Measurements from ENCODE around the gene TINAGL1. TPM values are rescaled to one million over a fixed set of nuclear protein-coding genes. Genes with fewer than 3 reads are reported as not detected.
A peak's percentile ranks its signal among the peaks of the same experiment; 100 is the strongest.

The TINAGL1 gene
- total RNA-seq, 1 experiment from 2014 or later: 57.9 TPM

DNA sequence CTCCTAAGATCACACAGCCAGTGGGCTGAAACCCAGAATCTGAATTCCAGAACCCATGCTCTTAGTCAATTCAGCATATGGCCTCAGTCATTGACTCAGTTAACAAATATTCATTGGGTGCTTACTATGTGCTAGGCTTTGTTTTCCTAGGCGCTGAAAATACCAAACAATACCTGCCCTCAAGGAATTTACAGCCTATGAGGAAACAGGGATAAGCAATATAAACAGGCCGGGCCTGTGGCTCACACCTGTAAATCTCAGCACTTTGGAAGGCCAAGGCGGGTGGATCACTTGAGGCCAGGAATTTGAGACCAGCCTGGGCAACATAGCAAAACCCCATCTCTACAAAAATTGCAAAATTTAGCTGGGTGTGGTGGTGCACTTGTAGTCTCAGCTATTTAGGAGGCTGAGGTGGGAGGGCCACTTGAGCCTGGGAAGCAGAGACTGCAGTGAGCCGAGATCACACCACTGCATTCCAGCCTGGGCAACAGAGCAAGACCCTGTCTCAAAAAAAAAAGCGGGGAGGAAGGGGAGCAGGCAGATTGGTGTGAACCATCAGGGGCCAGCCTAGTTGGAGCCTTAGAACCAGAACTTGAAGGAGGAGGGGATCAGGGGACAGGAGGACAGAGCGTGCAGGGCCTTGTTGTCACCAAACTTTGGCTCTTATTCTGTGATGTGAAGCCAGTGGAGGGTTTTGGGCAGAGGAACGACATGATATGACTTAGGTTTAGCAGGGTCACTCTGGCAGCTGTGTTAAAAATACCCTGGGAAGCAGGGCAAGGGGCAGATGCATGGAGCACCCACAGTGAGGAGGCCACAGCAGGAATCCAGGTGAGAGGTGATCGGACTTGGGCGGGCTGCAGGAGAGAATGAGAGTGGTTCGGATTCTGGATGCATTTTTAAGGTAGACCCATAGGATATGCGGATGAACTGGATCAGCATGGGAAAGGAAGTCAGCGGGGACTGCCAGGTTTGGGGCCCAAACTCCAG is 5.8 kb downstream of the TINAGL1 start (continued):
- TF ChIP-seq, protein P1, sequence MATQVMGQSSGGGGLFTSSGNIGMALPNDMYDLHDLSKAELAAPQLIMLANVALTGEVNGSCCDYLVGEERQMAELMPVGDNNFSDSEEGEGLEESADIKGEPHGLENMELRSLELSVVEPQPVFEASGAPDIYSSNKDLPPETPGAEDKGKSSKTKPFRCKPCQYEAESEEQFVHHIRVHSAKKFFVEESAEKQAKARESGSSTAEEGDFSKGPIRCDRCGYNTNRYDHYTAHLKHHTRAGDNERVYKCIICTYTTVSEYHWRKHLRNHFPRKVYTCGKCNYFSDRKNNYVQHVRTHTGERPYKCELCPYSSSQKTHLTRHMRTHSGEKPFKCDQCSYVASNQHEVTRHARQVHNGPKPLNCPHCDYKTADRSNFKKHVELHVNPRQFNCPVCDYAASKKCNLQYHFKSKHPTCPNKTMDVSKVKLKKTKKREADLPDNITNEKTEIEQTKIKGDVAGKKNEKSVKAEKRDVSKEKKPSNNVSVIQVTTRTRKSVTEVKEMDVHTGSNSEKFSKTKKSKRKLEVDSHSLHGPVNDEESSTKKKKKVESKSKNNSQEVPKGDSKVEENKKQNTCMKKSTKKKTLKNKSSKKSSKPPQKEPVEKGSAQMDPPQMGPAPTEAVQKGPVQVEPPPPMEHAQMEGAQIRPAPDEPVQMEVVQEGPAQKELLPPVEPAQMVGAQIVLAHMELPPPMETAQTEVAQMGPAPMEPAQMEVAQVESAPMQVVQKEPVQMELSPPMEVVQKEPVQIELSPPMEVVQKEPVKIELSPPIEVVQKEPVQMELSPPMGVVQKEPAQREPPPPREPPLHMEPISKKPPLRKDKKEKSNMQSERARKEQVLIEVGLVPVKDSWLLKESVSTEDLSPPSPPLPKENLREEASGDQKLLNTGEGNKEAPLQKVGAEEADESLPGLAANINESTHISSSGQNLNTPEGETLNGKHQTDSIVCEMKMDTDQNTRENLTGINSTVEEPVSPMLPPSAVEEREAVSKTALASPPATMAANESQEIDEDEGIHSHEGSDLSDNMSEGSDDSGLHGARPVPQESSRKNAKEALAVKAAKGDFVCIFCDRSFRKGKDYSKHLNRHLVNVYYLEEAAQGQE (IDR thresholded peaks at IDR 0.05; ENCODE audit: low read depth): no peak
- TF ChIP-seq FOSL1 (IDR thresholded peaks at IDR 0.05; ENCODE audit: low read depth) (no peak), RAD21 (IDR thresholded peaks at IDR 0.05; ENCODE audit: low read depth) (no peak)

DNA sequence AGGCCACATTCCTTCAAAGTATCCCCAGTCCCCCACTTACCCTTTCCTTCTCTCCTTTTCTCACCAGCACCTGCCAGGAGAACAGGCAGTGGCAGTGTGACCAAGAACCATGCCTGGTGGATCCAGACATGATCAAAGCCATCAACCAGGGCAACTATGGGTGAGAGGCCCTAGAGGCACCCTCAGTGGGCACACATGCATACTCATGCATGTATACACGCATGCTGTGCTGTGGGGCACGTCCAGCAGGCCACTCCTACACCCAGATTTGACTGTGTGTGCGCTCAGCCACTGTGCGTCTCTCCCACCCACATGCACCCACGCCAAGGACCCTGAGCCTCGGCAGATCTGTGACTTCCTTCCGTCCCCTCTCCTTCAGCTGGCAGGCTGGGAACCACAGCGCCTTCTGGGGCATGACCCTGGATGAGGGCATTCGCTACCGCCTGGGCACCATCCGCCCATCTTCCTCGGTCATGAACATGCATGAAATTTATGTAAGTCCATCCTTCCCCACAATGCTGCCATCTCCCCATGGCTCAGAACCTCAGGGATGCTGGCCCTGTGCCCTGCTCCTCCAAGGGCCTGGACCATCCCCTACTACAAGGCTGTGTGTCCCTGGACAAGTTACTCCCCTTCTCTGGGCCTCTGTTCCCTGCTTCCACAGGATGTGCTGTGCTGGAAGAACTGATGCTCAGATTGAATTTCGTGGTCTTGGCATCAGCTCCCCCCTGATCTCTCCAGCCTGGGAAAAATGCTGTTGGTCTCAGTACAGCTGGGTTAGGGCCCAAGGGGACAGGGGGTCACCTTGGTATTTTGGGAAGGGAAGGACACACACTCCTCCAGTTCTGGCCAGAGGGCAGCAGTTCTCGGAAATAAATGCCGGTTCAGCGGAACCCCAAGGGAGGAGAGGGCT is 7.0 kb downstream of the TINAGL1 start:
- no peak overlapping the region for H2AFZ ChIP-seq (ENCODE audit: low read depth, low read length, poor library complexity, severe bottlenecking)
- peaks cover 0 to 31% of the 10 kb centered on the region in 2 experiments; a peak in 1 of 4 replicates for H3K36me3 ChIP-seq (ENCODE audit: control insufficient read depth in 1 of 2, insufficient read depth in 2 of 2, low read length in 2 of 2)
- no peaks in the 10 kb centered on the region for H3K27me3 ChIP-seq (ENCODE audit: insufficient read depth, low read length)
- H4K20me1 ChIP-seq (ENCODE audit: insufficient read depth): no peaks in the 10 kb centered on the region
- TF ChIP-seq CBX3 (IDR thresholded peaks at IDR 0.05; ENCODE audit: low read depth) (no peak), JUND (IDR thresholded peaks at IDR 0.05) (no peak), POLR2A (IDR thresholded peaks at IDR 0.05; ENCODE audit: borderline replicate concordance, extremely low read depth, insufficient read depth, insufficient read length) (no peak), SP1 (IDR thresholded peaks at IDR 0.05; ENCODE audit: low read depth) (no peak), POLR2AphosphoS5 (IDR thresholded peaks at IDR 0.05; ENCODE audit: low read depth, low read length) (no peak)
- TF ChIP-seq, protein P2, sequence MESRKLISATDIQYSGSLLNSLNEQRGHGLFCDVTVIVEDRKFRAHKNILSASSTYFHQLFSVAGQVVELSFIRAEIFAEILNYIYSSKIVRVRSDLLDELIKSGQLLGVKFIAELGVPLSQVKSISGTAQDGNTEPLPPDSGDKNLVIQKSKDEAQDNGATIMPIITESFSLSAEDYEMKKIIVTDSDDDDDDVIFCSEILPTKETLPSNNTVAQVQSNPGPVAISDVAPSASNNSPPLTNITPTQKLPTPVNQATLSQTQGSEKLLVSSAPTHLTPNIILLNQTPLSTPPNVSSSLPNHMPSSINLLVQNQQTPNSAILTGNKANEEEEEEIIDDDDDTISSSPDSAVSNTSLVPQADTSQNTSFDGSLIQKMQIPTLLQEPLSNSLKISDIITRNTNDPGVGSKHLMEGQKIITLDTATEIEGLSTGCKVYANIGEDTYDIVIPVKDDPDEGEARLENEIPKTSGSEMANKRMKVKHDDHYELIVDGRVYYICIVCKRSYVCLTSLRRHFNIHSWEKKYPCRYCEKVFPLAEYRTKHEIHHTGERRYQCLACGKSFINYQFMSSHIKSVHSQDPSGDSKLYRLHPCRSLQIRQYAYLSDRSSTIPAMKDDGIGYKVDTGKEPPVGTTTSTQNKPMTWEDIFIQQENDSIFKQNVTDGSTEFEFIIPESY (IDR thresholded peaks at IDR 0.05; ENCODE audit: extremely low read depth, insufficient replicate concordance, low read length): no peak
- TF ChIP-seq, protein P3, sequence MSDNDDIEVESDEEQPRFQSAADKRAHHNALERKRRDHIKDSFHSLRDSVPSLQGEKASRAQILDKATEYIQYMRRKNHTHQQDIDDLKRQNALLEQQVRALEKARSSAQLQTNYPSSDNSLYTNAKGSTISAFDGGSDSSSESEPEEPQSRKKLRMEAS (IDR thresholded peaks at IDR 0.05): no peak
- TF ChIP-seq, protein P4, sequence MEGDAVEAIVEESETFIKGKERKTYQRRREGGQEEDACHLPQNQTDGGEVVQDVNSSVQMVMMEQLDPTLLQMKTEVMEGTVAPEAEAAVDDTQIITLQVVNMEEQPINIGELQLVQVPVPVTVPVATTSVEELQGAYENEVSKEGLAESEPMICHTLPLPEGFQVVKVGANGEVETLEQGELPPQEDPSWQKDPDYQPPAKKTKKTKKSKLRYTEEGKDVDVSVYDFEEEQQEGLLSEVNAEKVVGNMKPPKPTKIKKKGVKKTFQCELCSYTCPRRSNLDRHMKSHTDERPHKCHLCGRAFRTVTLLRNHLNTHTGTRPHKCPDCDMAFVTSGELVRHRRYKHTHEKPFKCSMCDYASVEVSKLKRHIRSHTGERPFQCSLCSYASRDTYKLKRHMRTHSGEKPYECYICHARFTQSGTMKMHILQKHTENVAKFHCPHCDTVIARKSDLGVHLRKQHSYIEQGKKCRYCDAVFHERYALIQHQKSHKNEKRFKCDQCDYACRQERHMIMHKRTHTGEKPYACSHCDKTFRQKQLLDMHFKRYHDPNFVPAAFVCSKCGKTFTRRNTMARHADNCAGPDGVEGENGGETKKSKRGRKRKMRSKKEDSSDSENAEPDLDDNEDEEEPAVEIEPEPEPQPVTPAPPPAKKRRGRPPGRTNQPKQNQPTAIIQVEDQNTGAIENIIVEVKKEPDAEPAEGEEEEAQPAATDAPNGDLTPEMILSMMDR (IDR thresholded peaks at IDR 0.05 in 2 of 3, conservative IDR thresholded peaks at IDR 0.05 in 1 of 3; ENCODE audit: borderline replicate concordance in 1 of 3, insufficient read depth in 1 of 3, low read depth in 2 of 3, low read length in 2 of 3): no peak
- DNase-seq (ENCODE audit: low read depth, low spot score) (no peak), ATAC-seq (no peak)
- BruUV-seq (replicated peaks): no TSS peak
- H3K9me2 ChIP-seq (ENCODE audit: insufficient read depth): no peaks in the 10 kb centered on the region
- H3K79me2 ChIP-seq (ENCODE audit: insufficient read depth, low read length): peaks cover 32% of the 10 kb centered on the region
- RAD21 ChIA-PET (ENCODE audit: low non-redundant PET in 1 of 2, low total read pairs in 2 of 2, uncharacterized antibody in 2 of 2, unreplicated experiment in 2 of 2): no interaction called here
- no peaks in the 10 kb centered on the region for H3K9me3 ChIP-seq (ENCODE audit: control insufficient read depth in 1 of 2, insufficient read depth in 1 of 2, low read depth in 1 of 2, low read length in 2 of 2)
- peaks cover 36 to 66% of the 10 kb centered on the region in 2 experiments for H3K4me1 ChIP-seq (ENCODE audit: control insufficient read depth in 1 of 2, insufficient read depth in 2 of 2, low read length in 2 of 2)
- H3K27ac ChIP-seq (ENCODE audit: low read depth, low read length): peak overlapping the region; percentile 17; the same call in 1 of the 2 replicates
- CTCF ChIA-PET: no interaction called here
- intact Hi-C loops (cut with micrococcal nuclease): no loop called here
- peak overlapping the region; percentile 12 for H3K4me2 ChIP-seq (ENCODE audit: low read length)
- no peak overlapping the region for H3K4me3 ChIP-seq (replicated peaks in 1 of 2; ENCODE audit: low read depth in 1 of 2, low read length in 2 of 2)
- POLR2A ChIA-PET: no interaction called here
- H3K9ac ChIP-seq (ENCODE audit: low read length): no peak overlapping the region
